ENCODE data around the gene LTF. TPM values are rescaled to one million over a fixed set of nuclear protein-coding genes. Genes with fewer than 3 reads are reported as not detected.
"Not testable (repeated sequence)": the region's sequence is repeated elsewhere in the genome, so short reads cannot be mapped to it uniquely, and the experiment has no call there.

Gene LTF
- total RNA-seq, 1 donor from 2014 or later = 13.0 TPM

- DNase-seq = no peak
Observed at GRCh38 chr3:46440531-46441294, 24.0 kb downstream of the LTF start.

- DNase-seq = no peak
Observed at GRCh38 chr3:46438831-46439230, 25.9 kb downstream of the LTF start.

- DNase-seq = no peak
Observed at GRCh38 chr3:46435081-46435726, 29.5 kb downstream of the LTF start.

- no peak for DNase-seq
Observed at GRCh38 chr3:46433841-46434240, 30.9 kb downstream of the LTF start.

- not testable (repeated sequence) for DNase-seq
Observed at GRCh38 chr3:46433118-46433517, 31.6 kb downstream of the LTF start.

- DNase-seq = not testable (repeated sequence)
Observed at GRCh38 chr3:46431905-46432304, 32.8 kb downstream of the LTF start.

- DNase-seq = not testable (repeated sequence)
Observed at GRCh38 chr3:46430879-46431278, 33.8 kb downstream of the LTF start.

- no peak for DNase-seq
Observed at GRCh38 chr3:46429671-46430070, 35.0 kb downstream of the LTF start.

GRCh38 chr3:46429250-46429649, 35.5 kb downstream of the LTF start:
- DNase-seq = no peak

GRCh38 chr3:46427916-46428833, 36.5 kb downstream of the LTF start:
- DNase-seq = no peak

- DNase-seq = not testable (repeated sequence)
Observed at GRCh38 chr3:46427404-46427803, 37.3 kb downstream of the LTF start.

- not testable (repeated sequence) for DNase-seq
Observed at GRCh38 chr3:46426476-46426875, 38.2 kb downstream of the LTF start.

- no peak for DNase-seq
Observed at GRCh38 chr3:46423588-46423987, 41.1 kb downstream of the LTF start.

GRCh38 chr3:46422617-46423016, 42.1 kb downstream of the LTF start:
- DNase-seq = no peak

GRCh38 chr3:46420931-46421330, 43.8 kb downstream of the LTF start:
- no peak for DNase-seq

GRCh38 chr3:46419816-46420215, 44.9 kb downstream of the LTF start:
- no peak for DNase-seq

- DNase-seq = no peak
Observed at GRCh38 chr3:46417841-46418611, 46.7 kb downstream of the LTF start.

- DNase-seq = no peak
Observed at GRCh38 chr3:46416811-46417510, 47.7 kb downstream of the LTF start.

- DNase-seq = no peak
Observed at GRCh38 chr3:46416125-46416810, 48.4 kb downstream of the LTF start.

- no peak for DNase-seq
Observed at GRCh38 chr3:46414739-46415138, 50.0 kb downstream of the LTF start.

GRCh38 chr3:46413951-46414350, 50.8 kb downstream of the LTF start:
- DNase-seq = no peak

All from tongue (tissue), 2 donors.